Activated gamma-delta T cell treated with Interleukin-2 at 50 U/mL for 16 hours (primary cell): Measurements from ENCODE around the gene SH3BP5.
"Not testable (repeated sequence)": the region's sequence is repeated elsewhere in the genome, so short reads cannot be mapped to it uniquely, and the experiment has no call there.

Source experiments
- DNase-seq: peaks from one replicate; pipeline ENCODE4 v3.0.0-alpha.2; 2020

Gene SH3BP5, protein sequence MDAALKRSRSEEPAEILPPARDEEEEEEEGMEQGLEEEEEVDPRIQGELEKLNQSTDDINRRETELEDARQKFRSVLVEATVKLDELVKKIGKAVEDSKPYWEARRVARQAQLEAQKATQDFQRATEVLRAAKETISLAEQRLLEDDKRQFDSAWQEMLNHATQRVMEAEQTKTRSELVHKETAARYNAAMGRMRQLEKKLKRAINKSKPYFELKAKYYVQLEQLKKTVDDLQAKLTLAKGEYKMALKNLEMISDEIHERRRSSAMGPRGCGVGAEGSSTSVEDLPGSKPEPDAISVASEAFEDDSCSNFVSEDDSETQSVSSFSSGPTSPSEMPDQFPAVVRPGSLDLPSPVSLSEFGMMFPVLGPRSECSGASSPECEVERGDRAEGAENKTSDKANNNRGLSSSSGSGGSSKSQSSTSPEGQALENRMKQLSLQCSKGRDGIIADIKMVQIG

GRCh38 chr3:15332405-15333098, at the start of gene SH3BP5:
Gene SH3BP5 (minus strand): TSS chr3:15332586. CDS start chr3:15332408, 178 bp downstream.
- DNase-seq = peak; percentile 63

GRCh38 chr3:15380980-15381890, 48.8 kb upstream of the SH3BP5 start:
- no peak for DNase-seq

DNA sequence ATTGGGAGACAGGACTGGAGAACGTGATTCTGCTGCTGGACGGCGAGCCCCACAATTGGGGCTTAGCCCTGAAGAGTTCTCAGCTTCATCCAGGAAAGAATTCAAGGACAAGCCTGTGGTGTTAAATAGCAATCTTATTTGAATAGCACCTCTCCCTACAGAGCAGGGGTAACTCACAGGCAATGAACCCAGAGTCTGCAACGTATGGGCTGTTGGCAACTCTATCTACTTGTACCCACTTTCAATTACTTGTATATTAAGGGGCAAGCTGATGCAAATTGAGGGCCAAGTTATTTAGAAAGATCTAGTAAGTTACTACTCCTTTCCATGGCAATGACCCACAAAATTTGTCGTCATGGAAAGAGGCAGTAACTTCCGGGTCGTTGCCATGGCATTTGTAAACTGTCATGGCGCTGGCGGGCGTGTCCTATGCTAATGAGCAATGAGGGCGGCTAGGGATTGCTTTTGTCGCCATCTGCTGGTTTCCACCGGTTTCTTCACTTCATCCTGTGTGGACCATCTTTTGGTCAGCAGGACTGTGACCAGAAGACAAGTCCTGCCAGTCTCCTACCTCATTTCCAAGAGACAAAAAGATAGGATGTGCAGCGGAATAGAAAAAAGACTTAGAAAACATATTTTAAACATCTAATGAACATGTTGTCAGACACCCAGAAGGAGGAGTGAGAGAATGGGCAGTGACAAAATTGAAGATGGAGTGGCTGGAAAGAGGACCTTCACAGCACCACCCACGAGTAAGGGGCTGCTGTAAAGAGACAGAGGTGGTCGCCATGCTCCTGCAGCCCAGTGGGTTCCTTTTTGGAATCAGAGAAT, 45.8 kb upstream of the SH3BP5 start:
- DNase-seq = peak; percentile 93

DNA sequence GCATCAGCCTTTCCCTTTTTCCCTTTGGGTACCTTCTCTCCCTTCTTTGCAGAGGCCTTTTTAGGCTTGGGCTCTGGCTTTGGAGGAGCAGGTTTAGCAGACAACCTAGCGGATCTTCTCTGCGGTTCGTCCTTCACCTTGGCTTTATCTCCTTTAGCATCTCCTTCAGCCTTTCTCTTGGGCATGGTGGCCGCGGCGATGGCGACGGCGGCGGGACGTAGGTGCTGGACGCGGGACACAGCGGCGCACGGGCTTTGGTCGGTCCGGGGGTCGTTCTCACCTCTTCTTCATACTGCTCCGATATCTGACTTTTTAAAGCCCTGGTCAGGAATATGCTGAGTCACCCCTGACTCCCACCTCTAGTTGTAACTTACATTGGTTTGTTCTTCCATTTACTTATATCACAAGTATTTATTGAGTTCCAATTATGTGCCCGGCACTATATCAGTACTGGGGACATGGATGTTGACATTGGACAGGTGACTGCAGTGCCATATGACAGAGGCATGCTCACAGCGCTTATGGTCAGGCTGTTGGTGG, 43.1 kb upstream of the SH3BP5 start:
- no peak for DNase-seq

- no peak for DNase-seq
Observed at GRCh38 chr3:15372918-15373317, 40.5 kb upstream of the SH3BP5 start.

DNA sequence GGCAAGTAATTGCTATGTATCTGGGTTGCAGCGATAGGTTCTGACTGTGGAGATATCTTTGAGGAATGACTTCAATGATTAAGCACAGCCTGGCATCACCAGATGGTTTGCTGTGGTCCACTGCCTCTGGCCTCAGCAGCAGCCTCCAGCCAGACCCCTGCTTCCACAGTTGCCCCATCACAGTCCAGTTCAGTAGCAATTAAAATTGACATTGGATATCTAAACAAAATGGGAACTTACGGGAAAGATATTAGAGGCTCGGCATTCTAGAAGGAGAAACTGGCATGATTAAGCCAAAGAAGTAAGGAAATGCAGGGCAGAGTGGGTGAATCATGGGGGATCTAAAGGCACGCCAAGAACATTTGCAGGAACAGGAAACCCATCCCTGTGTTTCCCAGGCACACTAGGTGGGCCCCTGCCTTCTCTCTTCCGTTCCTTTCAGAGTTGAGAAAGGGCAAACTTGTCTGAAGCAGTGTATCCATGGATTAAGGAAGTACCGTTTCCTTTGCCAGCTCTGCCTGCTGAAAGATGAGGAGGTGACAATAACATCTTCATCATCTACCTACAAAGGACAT, 36.3 kb upstream of the SH3BP5 start:
- DNase-seq = no peak

DNA sequence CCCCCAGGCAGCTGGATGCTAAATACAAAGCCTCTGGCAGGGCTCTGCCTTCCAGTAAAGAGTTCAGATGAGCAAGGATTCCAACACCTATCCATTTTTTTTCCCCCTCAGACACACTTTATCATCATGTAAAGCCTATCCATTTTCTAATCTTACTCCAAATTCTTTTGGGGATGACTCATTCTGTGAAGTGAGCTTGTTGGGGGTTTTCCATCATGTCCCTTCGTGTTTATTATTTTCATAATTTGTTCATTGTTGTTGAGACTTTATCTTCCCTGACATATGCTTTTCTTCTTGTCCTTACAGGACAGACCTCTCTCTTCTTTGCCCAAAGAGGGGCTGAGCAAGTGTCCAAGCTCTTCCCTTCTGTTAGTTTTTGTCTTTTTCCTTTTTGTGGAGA, 34.7 kb upstream of the SH3BP5 start:
- DNase-seq = no peak

DNA sequence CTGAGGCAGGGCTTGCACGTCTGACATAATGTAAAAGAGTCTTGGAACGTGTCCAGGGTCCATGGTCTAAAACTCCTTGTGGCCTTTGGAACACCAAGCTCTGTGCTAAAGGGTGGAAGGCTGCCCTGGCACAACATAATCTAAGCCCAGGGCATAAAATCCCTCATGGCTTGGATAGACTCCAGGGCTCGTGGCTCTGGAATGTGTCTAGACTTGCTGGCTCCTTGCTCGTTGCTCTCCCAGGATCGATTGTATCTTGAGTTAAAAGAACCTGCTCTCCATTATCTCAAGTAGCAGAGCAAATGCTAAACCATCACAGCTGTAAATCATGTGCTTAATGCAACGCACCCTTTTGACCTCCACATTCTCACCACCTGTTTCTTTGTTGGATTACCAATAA, 31.7 kb upstream of the SH3BP5 start:
- DNase-seq = not testable (repeated sequence)

DNA sequence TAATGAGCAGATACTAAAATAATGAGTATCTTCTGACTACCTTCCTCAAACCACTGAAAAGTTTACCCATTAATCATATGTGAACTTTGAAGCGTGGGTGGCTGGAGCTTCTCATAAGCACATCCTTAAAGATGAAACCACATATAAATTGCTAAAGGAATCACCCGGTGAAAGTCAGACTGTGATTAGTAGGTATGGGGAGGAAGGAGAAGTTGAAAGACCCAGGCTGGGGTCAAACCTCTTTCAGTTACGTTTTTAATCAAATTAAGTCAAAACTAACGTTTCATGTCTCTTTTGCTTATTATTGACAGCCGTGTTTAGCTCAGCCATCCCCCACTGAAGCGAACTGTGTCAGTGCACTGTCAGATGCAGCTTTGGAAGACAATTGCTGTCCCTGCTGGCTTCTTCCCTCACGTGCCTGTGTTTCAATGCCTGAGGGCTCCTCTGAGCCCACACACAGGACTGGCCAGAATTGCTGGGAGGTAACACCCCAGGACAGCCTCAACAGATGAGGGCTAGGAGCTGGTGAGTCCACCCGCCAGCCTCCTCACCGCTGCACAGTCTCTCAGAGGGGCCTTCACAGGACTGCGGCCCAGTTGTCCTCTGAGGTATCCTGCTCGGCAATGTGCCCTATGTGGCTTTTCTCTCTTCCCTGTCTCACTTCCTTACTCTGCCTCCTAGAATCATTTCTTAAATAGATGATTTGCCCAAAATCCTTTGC, 29.3 kb upstream of the SH3BP5 start:
- no peak for DNase-seq

GRCh38 chr3:15360788-15361493, 28.6 kb upstream of the SH3BP5 start:
- no peak for DNase-seq

- no peak for DNase-seq
Observed at GRCh38 chr3:15359677-15360397, 27.5 kb upstream of the SH3BP5 start.

DNA sequence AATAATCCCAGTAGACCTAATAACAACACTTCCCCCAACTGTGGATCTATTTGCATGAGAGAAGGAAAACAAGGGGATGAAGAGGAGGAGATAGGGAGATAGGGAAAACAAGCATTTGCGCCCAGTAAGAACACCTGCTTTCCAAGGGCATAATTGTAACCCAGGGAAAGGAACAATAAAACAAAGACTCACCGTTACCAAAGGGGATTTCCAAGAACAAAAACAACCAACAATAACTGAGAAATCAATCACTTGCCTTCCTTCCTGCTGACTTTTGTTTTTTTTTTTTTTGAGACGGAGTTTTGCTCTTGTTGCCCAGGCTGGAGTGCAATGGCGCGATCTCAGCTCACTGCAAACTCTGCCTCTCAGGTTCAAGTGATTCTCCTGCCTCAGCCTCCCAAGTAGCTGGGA, 24.3 kb upstream of the SH3BP5 start:
- not testable (repeated sequence) for DNase-seq

GRCh38 chr3:15356176-15356575, 23.8 kb upstream of the SH3BP5 start:
- no peak for DNase-seq

GRCh38 chr3:15355086-15355485, 22.7 kb upstream of the SH3BP5 start:
- no peak for DNase-seq

DNA sequence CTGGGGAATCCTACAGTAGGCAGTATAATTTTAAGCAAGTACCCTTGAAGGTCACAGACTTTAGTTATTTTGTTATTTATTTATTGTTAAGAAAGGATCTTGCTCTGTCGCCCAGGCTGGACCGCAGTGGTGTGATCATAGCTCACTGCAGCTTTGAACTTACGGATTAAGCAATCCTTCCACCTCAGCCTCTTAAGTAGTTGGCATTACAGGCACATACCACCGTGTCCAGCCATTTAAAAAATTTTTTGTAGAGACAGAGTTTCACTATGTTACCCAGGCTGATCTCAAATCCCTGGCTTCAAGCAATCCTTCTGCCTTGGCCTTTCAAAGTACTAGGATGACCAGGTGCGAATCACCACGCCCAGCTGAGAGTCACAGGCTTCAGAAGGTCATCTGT, 22.1 kb upstream of the SH3BP5 start:
- no peak for DNase-seq

- no peak for DNase-seq
Observed at GRCh38 chr3:15350141-15350540, 17.8 kb upstream of the SH3BP5 start.

GRCh38 chr3:15349438-15349837, 17.1 kb upstream of the SH3BP5 start:
- not testable (repeated sequence) for DNase-seq

DNA sequence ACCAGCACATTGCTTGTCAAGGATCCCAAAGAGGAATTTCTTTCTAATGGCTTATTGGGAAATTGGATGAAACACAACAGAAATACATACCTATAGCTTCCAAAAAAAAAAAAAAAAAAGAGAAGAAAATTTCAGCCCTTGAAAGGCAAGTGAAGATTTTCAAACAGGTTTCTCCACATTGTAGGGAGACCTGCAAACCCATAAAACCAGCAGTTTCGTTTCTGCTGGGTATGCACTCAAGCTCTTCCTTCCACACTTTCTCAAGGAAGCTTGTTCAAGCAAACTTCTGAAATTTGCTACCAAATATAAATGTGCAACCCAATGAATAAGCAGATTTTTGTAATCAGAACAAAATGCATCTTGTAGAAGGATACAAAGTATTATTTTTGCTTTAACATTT, 15.9 kb upstream of the SH3BP5 start:
- no peak for DNase-seq

DNA sequence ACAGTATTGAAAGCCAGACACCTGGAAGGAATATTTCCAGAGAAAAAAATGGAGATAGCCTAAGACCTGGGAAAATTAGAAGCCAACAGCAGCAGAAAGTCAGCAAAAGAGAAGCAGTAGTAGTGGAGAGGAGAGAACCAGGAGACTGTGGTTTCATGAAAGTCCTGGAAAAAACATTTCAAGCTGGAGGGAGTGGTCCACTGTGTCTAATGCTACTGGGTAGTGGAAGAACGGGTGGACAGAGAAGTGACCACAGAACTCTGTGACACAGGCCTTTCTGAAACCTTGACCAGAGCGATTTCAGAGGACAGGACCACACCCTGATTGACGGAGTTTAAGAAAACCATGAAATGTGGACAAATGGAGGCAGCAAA, 15.3 kb upstream of the SH3BP5 start:
- DNase-seq = no peak
